Stromal cell of bone marrow (primary cell): ENCODE results near the gene SAPCD2.
"Not testable (repeated sequence)": the region's sequence is repeated elsewhere in the genome, so short reads cannot be mapped to it uniquely, and the experiment has no call there.

Experiments
- DNase-seq: peaks from one replicate; pipeline ENCODE4 v3.0.0-alpha.2; 2012; ENCODE audit warnings: low read depth

SAPCD2 gene, protein sequence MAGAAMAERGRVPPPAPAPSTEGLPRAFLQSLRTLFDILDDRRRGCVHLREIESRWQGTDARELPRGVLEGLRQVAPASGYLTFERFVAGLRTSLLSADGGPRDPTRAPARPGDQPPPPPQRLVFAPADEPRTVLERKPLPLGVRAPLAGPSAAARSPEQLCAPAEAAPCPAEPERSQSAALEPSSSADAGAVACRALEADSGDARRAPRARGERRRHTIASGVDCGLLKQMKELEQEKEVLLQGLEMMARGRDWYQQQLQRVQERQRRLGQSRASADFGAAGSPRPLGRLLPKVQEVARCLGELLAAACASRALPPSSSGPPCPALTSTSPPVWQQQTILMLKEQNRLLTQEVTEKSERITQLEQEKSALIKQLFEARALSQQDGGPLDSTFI

GRCh38 chr9:137070201-137070905 is at the start of gene SAPCD2:
SAPCD2 (minus strand) TSS chr9:137070557; CDS start chr9:137070460, 97 bp downstream.
- DNase-seq = peak; percentile 65

GRCh38 chr9:137118092-137118603 is 47.8 kb upstream of the SAPCD2 start:
- DNase-seq = not testable (repeated sequence)

DNA sequence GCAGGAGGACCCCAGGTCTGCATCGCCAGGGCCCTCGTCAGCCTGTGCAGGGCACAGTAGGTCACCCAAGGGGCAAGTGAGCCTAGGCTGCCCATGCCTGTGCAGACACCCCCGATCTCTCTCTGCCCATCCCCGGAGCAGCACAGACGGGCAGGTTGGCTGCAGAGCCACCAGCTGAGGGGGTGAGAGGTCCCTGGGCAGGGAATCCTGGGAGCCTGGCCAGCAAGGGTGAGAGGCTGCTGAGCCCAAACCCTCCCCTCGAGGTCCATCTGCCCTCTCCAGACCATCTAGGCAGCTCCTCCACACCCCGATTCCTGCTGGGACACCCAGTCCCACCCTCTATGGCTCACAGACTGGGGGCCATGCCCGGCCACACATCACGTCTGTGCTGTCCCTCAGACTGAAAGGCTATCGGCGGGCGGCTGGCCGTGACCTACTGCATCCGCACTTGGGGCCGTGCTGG is 46.9 kb upstream of the SAPCD2 start:
- no peak for DNase-seq

GRCh38 chr9:137116728-137117127 is 46.4 kb upstream of the SAPCD2 start:
- DNase-seq = no peak

- DNase-seq = no peak
Observed at GRCh38 chr9:137116027-137116507, 45.7 kb upstream of the SAPCD2 start.

DNA sequence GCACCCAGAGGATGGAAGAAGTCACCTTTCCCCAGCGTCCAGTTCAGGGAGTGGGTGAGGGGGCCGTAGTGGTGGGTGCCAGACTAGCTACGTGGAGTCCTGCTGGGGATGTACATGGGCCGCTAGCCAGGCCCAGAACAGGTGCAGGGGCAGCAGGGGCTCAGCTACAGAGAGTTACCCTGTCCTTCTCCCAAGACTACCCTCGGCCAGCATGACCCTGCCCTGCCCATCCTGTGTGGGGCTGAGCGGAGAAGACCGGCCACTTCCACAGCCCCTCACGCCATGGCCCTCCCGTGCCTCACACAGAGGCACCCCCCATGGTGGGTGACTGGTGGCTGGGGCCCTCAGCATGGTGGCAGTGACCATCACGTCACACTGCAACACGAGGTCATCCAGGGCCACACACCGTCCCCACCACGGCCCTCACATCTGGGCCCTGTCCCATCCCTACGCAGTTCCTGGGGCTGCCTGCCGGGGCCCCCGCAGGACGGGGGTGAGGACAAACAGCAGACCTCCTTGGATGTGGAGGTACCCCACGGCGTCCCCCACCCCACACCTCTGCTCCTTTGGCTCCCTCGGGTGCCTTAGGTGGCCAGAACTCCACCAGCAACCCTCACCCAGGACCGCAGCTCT is 45.2 kb upstream of the SAPCD2 start:
- no peak for DNase-seq

- DNase-seq = peak; percentile 33
Observed at GRCh38 chr9:137114613-137115393, 44.4 kb upstream of the SAPCD2 start, which contains the start of gene DPP7. DPP7 (minus strand) TSS chr9:137114733; CDS start chr9:137114713, 20 bp downstream.

GRCh38 chr9:137114220-137114612 is 43.9 kb upstream of the SAPCD2 start:
- DNase-seq = no peak

DNA sequence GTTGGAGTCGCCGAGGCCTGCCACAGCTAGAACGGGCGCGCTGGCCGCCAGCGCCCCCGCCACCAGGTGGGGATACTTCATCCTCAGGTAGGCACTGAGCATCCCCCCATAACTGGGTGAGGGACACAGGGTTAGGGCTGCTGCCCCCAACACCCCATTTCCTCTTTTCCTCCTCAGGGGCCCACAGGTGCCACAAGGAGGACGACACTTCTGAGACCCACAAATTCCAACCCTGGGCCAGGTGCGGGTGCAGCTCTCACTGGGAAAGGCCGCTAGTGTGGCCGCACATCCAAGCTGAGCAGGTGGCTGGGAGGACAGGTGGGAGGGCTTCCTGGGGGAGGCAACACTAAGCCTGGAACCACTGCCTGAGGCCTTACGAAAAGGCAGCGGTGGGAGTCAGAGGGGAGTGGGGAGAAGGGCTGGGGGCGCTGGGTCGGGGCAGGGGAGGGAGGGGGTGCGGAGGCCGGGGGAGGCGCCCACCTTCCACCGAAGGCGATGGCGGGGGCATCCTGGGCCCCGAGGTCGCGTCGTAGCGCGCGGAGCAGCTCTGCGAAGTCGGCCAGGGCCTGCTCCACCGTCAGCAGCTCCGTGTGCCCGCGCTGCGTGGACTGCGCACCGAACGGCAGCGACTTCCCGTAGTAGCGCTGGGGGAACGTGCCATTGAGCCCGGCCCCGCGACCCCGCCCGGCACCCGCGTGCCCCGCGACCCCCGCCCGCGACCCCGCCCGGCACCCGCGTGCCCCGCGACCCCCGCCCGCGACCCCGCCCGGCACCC is 43.2 kb upstream of the SAPCD2 start:
- DNase-seq = no peak

GRCh38 chr9:137112564-137113384 is 42.4 kb upstream of the SAPCD2 start:
- no peak for DNase-seq

DNA sequence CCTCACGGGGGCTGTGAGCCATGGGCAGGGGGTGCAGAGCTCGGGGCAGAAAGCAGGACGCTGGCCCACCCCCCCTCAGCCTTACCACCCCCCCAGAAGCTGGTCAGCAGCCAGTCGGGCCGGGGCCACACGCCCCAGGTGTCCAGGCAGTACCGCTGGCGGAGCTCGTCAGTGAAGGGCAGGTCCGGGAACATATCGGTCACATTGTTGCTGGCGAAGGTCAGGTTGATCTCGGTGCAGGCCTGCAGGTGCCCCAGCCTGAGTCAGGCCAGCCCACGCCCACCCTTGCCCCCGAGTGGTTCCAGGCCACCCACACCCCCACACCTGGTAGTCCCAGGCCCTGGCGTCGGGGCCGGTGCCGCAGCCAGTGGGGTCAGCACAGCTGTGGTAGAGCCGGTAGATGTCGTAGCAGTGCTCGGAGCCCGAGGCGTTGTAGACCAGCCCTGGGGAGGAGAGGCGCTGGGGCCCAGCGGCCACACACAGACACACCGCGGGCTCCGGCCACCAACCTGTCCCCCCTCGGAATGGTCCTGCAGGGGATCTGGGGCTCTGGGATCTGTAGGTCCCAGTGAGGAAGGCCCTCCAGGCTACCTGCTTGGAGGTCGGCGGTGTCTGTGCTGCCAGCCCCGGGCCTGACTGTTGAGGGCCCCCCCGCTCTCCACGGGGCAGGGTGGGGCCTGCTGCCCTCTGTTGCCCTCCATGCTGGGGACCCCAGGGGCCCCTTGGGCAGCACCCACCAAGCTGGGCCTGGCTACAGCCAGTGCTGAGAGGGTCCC is 41.6 kb upstream of the SAPCD2 start:
- no peak for DNase-seq

GRCh38 chr9:137110911-137111787 is 40.8 kb upstream of the SAPCD2 start:
- DNase-seq = no peak

DNA sequence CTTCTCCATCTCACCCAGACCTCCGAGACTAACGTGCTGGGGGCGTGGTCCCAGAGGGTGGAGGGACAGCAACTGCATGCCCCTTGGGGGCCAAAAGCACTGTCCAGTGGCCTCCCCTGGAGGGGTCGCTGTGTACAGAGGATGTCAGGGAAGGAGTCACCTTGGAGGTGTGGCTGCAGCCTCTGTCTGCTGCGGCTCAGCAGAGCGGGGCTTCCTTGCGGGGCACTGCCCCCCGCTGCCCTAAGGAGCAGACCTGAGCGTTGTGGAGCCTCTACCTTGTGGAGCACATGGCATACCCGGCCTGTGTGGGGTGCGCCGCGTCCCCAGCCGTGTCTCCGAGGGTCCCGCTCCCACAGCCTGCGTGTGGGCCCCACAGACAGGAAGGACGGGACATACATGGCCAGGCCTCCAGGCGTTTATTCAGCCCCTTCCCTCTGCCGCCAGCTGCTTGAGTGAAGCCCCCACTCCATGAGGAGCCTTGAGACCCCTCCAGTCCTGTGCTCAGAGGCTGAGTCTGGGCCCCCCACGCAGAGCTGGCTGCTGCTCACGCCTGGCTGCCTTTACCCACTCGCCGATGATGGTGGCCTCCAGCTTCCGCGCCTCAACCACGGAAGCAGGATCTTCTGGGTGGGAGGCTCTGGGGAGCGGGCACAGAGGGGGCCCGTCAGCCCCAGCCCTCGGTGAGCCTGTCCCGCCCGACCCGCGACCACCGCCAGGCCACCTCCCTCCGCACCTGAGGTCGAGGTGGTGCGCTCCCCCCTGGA is 40.0 kb upstream of the SAPCD2 start:
- DNase-seq = no peak

DNA sequence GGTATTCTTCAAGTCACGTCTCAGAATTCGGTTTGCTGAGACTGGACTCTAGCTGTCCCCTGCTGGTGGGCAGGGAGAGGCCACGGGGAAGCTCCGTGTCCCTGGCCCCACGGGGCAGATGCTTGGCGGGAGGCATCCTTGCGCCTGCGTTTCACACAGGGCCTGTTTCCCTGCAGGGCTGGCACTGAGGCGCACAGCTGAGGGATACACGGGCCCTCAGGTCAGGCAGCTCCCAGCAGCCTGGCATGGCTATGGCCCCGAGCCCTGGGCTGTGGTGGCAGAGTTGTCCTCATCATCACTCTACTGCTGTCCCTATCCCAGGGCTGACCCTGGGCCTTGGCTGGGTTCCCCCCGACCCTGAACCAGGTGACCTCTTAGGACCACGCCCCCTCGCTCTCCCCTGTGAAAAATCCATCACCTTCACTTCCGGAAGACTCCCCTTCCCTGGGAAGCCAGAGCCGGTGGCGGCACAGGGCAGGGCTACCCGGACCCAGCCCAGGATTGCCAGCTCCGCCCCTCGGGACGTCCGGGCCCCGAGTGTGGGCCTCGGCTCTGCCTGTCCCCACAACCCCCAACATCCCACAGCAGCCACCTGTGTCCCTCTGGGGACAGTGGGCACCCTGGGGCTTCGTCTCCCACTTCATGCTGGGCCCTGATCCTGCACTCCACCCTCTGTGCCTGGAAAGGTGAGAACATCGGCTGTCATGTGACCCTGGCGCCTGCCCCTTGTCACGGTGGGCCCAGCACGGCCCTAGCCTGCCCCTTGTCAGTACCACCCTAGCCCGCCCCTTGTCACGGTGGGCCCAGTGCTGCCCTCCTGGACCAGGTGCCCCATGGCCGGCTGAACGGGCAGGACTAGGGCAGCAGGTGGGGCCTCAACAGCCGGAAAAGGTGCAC is 39.1 kb upstream of the SAPCD2 start:
- no peak for DNase-seq

- no peak for DNase-seq
Observed at GRCh38 chr9:137108608-137109249, 38.4 kb upstream of the SAPCD2 start.

DNA sequence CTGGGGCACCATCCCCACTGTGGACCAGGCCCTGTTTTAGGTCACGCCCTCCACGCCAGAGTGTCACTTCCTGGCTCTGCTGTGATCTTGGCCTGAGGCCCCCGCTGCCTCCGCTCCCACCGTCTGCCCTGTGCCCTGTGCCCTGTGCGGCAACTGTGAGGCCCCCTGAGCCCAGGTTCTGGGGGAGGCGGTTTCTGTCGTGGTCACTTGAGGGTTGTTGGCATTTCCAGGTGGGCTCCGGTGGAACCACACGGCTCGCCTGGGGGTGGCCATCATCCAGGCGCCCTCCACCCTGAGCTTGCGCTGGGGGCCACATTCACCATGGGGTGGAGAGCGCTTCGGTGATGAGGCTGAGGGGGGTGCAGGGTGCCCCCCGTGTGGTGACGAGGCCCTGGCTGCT is 37.6 kb upstream of the SAPCD2 start:
- DNase-seq = no peak
